HG03558 (cell line): ENCODE results near the gene AP5B1.

Source experiments
- ATAC-seq: cut with Tn5 transposase; IDR thresholded peaks from one replicate; pipeline ENCODE4 v1.9.1; 2021; ENCODE audit warnings: moderate number of reproducible peaks; ENCODE audit not compliant: unreplicated experiment; ENCODE audit errors: extremely low read depth

Gene AP5B1

GRCh38 chr11:65786008-65786785, 5.4 kb upstream of the AP5B1 start:
- ATAC-seq: no peak

- ATAC-seq: no peak
Measured at GRCh38 chr11:65785319-65786007, 4.7 kb upstream of the AP5B1 start.

- no peak for ATAC-seq
Measured at GRCh38 chr11:65782816-65783228, 2.0 kb upstream of the AP5B1 start.

GRCh38 chr11:65781962-65782815, 1.4 kb upstream of the AP5B1 start:
- no peak for ATAC-seq

- no peak for ATAC-seq
Measured at GRCh38 chr11:65781152-65781961, 581 bp upstream of the AP5B1 start.

GRCh38 chr11:65779919-65780769, 632 bp downstream of the AP5B1 start:
- ATAC-seq: no peak

GRCh38 chr11:65779669-65779918, 1.2 kb downstream of the AP5B1 start:
- no peak for ATAC-seq

- ATAC-seq: no peak
Measured at GRCh38 chr11:65778901-65779668, 1.7 kb downstream of the AP5B1 start.

- ATAC-seq: no peak
Measured at GRCh38 chr11:65778431-65778900, 2.3 kb downstream of the AP5B1 start.

GRCh38 chr11:65777821-65778361, 2.9 kb downstream of the AP5B1 start:
- ATAC-seq: no peak

GRCh38 chr11:65777241-65777640, 3.5 kb downstream of the AP5B1 start:
- no peak for ATAC-seq

- ATAC-seq: no peak
Measured at GRCh38 chr11:65776710-65777141, 4.0 kb downstream of the AP5B1 start.

- no peak for ATAC-seq
Measured at GRCh38 chr11:65776196-65776595, 4.6 kb downstream of the AP5B1 start.

- ATAC-seq: no peak
Measured at GRCh38 chr11:65774525-65775306, 6.1 kb downstream of the AP5B1 start.

GRCh38 chr11:65773784-65774411, 6.9 kb downstream of the AP5B1 start:
- no peak for ATAC-seq

- ATAC-seq: no peak
Measured at GRCh38 chr11:65771589-65772112, 9.1 kb downstream of the AP5B1 start.
